GM18868 (cell line): ENCODE measurements around the gene CEP170B.
"Not testable (repeated sequence)": the region's sequence is repeated elsewhere in the genome, so short reads cannot be mapped to it uniquely, and the experiment has no call there.

Experiments
- ATAC-seq: cut with Tn5 transposase; IDR thresholded peaks from one replicate; pipeline ENCODE4 v1.9.1; 2021; ENCODE audit warnings: mild to moderate bottlenecking, moderate library complexity; ENCODE audit not compliant: unreplicated experiment

Gene CEP170B

DNA sequence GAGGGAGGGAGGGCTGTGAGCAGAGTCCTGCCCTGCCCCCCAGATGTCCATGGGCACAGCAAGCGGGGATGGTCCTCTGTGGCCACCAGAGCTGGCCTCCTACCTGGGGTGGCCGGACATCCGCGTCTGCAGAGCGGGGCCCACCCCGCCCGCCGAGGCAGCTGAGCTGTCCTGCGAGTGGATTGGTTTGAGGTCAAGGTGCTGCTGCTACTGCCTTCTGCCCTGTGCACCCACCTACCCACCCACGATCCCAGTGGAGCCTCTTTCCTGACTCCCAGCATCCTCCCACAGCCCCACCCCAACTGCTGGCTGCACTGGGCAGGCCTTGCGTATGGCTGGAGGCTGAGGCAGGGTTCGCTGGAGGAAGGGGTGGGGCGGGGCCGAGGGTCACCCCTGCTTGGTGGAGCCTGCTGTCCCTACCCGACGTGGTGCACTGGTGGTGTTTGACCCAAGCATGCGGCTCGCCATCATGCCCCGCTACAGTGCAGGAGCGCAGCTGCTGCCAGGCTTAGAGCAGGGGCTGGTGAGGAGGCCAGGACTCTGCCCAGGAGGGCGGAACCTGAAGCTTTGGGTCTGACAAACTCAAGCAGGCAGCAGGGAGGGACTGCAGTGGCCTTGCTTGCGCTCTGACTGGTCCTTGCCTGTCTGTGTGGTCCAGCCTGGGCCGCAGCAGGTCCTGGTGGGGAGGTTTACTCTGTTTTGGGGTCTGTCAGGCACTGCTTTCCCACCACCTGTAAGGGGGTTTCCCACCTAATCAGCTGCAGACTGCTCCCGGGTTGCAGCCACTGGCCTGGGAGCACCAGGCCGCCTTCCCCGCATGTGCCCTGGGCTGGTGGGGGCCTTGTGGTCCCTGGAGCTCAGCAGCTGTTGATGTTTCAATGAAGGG, 23.7 kb downstream of the CEP170B start:
- no peak for ATAC-seq

DNA sequence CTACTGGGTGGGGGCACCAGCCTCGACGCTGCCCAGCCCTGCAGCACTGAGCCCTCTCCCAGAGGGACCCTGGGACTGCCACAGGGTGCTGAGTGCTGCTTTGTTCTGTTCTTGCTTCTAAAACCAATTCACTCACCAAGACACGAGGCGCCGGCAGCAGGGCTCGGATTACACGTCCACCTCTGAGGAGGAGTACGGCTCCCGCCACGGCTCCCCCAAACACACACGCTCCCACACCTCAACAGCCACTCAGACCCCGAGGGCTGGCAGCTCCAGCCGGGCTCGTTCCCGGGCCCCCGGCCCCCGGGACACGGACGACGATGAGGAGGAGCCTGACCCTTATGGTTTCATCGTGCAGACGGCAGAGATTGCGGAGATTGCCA, 24.3 kb downstream of the CEP170B start:
- no peak for ATAC-seq

DNA sequence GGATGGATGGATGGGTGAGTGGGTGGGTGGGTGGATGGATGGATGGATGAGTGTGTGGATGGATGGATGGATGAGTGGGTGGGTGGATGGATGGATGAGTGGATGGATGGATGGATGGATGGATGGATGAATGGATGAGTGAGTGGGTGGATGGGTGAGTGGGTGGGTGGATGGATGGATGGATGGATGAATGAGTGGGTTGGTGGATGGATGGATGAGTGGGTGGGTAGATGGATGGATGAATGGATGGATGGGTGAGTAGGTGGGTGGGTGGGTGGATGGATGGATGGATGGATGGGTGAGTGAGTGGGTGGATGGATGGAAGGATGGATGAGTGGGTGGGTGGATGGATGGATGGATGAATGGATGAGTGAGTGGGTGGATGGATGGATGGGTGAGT, 25.2 kb downstream of the CEP170B start:
- ATAC-seq, result not testable (repeated sequence)

DNA sequence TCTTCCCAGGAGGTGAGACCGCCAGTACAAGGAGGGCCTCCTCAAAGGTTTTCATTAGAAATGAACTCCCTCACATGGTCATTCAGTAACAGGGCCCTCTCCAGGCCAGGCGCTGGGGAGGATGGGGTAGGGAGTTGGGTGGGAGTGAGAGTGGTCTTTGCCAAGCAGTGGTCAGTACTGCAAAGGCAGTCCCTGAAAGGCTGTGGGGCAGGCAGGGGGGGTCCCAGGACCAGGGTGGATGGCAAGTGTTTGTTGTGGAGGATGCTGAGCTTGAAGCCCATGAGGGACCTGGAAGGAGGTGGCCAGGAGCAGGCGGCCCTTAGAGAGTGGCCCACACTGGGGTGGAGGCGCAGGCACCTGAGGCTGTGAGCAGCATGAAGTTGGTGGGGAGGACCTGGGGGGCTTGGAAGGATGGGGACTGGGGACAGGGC, 26.1 kb downstream of the CEP170B start:
- no peak for ATAC-seq

DNA sequence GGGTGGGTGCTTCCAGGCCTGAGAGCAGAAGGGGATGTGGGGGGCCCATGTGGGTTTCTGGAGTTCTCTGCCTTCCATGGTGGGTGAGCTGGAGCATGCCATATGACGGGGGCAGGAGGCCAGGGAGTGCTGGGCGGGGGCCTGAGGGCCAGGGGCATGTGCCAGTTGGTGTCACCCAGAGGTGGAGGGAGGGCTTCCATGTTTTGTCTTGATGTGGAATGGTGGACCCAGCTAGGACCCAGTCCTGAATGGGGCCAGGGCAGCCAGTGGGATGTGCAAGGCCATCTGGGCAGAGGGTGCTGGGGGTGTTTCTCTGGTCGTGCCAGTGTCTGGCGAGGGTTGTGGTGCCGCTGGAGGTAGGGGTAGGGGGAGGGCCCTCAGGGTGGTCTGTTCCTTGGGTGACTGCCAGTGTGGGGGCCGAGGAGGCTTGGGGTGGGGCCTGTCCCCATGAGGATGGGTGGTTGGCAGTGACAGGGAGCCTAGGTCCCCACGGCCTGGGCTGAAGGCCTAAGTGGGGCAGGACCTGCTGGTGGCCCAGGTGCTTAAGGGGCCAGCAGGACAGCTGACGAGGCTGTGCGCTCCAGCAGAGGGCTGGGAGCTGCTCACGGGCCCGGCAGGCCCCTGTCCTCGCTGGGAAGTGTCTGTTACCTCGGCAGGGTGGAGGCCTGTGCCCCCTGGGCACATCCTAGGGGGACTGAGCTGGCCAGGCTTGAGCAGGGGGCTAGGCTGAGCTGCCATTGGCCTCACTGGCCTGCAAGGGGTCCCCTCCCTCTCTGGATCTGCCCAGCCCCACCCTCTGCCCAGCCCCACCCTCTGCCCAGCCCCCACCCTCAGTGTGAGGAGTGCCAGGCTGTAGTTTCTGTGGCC, 26.8 kb downstream of the CEP170B start:
- no peak for ATAC-seq

DNA sequence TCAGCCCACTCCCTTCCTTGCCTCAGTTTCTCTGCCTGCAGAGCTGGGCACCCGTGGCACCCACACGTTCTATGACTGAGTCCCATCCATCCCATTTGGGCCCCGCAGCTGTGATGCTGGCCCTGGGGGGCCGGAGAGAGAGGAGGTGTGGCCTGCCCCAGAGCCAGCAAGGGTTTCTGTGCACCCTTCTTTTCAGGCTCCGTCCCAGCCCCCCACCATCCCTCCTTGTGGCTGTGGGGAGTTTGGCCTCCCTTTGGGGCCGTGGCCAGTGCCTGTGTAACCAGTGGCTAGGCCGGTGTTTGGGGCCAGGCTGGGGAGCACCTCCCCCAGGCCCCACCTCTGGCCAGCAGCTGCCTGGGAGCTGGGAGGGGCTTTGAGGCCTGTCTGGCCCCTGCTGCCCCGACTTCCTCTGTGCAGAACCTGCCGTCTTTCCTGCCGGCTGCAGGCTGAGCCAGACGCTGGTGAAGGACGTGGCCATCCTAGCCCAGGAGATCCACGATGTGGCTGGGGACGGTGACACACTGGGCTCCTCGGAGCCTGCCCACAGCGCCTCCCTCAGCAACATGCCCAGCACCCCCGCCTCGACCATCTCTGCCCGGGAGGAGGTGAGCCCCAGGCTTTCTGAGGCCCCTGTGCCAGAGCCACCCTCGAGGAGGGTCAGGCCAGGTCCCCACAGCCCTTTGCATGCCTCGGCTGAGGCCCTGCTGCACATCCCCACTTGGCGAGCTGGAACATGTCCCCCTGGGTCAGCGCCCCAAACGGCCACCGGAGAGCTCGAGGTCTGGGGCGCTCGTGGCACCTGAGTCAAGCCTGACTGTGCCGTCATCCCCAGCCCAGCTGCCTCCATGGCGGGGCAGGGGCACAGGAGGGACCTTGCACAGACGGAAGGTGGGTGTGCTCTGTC, 27.7 kb downstream of the CEP170B start:
- no peak for ATAC-seq

DNA sequence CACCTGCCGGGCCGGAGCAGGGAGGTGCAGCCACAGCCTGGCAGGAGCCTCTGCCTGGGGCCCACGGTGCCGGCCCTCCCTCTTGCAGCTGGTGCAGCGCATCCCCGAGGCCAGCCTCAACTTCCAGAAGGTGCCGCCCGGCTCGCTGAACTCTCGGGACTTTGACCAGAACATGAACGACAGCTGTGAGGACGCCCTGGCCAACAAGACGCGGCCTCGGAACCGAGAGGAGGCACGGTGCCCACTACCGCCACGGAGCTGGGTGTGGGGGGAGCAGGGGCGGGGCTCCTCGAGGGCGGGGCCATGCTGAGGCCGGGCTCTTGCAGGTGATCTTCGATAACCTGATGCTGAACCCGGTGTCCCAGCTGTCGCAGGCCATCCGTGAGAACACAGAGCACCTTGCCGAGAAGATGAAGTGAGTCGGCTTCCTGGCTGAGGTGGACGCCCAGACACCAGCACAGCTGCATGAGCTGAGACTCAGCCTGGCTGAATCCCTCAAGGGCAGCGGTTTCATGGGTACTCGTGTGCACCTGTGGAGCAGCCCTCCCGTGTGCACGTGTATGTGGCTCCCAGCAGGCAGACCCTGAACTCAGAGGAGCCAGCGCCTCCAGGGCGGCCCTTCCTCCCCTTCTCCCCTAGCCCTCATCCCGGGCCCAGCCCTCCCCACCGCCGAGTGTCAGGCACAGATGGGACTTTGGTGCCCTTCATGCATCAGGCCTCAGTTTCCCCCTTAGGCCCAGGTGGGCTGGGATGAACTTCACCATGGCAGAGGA, 28.6 kb downstream of the CEP170B start:
- no peak for ATAC-seq

DNA sequence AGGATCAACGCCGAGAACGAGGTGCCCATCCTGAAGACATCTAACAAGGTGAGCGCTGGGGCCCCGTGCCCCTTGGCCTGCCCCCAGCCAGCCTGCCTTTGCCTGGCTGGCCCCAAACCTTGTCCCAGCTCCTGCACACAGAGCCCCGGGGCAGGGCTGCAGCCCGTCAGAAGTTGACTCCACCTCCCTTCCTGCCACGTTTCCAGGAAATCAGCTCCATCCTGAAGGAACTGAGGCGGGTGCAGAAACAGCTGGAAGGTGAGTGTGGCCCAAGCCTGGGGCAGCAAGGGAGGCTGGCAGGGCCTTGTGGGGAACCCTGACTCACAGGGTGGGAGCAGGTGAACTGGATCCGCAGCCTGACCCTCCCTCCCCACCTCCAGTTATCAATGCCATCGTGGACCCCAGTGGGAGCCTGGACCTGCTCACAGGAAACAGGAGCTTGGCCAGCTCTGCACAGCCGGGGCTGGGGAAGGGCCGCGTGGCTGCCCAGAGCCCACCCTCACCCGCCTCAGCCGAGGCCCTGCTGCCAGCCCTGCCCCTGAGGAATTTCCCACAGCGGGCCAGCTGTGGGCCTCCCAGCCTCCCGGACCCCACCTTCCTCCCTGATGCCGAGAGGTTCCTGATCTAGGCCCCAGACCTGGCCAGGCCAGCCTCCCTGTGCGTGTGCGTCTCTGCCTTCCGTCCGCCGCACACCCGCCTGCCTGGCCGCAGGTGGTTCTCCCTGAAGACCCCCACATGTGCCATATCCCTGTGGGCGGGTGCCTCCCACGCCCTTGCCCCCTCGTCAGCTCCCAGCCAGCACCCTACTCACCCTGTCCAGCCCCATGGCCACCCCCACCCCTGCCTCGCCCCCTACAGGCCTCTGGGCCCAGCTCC, 29.5 kb downstream of the CEP170B start:
- ATAC-seq, result no peak

DNA sequence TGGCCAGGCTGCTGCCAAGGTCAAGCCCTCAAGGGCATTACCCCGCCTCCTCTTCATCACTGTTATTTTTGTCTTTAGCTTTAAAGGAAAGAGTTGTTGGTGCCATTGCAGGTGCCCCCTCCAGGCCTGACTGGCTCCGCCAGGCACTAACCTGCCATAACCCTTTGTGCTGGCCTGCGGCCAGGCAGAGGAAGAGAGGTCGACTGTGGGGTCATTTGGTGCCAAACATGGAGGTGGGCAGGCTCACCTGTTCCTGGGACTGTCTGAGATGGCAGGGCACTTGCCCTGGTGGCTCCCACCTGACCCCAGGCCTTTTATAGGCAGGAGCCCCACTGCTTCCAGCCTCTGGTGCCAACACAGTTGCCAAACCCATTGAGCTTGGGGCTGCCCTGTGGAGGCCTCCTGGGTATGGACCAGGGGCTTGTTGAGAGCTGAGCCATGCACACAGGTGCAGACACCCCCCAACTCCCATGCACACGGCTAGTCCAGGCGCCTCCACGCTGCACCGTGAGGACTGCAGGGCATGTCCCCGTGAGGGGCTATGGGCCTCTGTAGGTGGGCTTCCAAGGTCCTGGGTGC, 30.2 kb downstream of the CEP170B start:
- ATAC-seq, result no peak

DNA sequence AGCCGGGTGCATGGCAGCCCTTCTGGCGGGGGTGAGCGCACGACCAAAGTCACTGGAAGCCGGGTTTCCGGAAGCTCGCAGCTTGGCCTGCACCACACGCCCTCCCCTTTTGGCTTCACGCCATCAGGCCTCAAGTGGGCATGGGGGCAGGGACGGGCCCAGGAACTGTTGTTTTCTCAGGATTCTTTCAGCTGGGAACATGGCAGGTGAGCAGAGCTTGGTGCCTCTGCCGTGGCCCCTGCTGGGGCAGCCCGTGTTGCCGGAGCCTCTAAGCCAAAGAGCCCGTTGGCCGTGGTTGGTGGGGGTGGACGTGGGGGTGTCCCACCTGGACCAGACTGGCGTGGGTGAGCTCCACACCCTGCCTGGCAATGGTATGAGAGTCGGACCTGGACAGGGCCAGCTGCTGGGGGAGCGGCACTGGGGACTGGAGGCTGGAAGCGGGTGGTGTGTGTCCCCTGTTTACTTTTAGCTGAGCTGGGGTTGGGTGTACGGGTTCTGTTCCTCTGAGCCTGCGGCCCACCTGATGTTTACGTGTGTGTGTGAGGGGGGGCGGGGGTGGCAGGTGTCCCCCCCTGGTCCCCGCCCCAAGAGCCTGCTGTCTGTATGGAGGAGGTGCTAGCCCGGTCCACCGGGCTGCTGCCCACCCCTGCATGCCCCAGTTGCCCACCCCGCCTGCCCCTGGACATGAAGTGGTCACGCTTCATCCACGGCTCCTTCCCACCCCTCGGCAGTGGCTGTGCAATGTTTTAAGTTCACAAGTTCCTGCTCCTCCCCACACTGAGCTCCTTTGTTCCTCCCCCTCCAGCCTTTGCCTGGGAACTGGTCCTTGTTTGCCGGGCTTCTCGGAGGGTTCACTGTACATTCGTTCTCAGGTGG, 31.0 kb downstream of the CEP170B start:
- ATAC-seq, result no peak

DNA sequence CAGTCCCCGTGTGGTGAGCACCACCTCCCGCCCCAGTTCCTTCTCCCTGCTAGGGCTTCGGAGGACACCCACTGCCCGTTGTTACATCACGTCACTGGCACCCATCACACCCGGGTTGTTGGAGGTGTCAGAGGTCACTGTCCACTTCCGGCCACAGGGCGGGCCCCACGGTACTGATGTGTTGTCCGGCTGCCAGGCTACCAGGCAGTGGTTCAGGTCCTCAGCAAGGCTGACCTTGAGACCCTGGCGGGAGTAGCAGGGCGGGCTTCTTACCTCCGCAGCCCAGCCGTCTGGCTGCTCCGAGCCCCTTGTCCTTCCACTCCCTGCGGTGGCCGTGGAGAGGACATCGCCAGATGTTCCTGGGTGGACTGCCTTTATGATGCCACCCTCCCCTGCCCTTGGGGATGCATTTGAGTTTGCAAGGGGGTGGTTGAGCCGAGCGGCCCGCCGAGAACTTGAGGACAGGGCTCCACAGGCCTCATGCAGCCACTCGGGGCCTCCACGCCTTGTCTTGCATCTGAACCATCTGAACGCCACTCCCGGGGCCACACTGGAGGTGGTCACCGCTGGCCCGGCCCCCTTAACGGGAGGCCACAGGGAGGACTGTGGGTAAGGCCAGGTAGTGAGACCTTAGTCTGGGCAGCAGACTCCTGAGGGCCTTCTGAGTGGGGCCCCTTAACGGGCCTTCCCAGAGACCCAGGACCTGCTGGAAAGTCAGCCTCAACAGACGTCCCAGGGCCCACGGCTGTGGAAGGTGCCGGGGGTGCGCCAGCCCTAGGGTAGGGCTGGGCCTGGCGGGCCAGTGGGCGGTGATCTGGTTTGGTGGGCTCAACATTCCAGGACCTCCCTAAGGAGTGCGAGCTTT, 32.5 kb downstream of the CEP170B start:
- ATAC-seq, result no peak

DNA sequence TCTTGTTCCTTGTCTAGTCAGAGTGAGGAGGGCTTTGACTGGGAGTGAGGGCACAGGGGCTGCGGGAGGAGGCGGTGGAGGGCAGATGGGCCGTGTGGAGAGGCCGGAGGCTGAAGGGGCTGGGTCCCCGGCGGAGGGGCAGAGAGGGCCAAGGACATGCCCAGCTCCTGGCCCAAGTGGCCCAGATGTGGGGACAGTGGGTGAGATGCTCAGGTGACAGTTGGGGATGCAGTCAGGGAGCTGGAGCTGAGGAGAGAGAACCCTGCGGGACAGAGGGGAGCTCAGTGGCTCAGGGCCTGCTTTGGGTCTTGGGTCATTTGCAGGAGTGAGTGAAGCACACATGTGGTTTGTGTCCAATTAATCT, 33.1 kb downstream of the CEP170B start:
- no peak for ATAC-seq

DNA sequence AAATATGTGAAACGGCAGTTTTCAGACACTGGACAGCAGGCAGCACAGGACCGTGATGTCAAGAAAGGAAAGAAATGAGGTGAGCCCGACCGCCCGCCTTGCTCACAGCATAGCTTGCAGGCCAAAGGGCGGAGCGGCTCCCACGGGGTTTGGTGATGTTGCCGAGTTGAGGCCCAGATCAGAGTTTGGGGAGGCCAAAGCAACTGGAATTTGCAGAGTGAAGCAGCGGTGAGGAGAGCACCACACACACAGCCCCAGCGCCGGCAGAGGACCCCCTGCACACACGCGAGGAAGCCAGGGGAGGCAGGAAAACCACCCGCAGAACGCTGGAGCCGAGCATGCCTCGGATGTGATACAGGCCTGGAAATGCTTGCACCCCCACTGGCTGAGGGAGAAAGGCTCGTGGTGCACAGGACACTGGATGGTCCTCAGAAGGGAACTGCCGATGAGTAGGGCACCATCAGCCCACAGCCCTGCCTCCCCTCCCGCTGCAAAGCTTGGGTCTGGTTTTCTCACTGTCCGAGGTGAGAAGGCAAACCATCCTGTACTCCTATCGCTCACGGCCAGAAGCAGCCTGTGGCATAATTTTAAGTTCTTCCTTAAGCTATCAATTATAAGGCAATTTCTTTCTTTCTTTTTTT, 33.9 kb downstream of the CEP170B start:
- ATAC-seq, result no peak

DNA sequence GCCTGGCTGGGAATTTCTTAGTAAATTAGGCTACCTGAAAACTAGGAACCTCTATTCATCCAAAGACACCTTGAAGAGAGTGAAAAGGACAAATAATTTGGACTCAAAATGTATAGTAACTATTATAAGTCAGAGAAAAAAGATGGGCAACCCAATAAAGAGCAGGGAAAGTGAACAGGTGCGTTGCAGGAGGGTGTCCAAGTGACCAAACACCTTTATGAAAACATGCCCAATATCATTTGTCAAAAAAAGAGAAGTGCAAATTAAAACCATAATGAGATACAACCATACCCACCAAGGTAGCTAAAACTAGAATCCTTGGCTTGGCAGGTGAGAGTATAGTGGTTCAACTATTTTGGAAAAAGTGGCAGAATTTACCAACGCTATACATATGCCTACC, 34.7 kb downstream of the CEP170B start:
- no peak for ATAC-seq

DNA sequence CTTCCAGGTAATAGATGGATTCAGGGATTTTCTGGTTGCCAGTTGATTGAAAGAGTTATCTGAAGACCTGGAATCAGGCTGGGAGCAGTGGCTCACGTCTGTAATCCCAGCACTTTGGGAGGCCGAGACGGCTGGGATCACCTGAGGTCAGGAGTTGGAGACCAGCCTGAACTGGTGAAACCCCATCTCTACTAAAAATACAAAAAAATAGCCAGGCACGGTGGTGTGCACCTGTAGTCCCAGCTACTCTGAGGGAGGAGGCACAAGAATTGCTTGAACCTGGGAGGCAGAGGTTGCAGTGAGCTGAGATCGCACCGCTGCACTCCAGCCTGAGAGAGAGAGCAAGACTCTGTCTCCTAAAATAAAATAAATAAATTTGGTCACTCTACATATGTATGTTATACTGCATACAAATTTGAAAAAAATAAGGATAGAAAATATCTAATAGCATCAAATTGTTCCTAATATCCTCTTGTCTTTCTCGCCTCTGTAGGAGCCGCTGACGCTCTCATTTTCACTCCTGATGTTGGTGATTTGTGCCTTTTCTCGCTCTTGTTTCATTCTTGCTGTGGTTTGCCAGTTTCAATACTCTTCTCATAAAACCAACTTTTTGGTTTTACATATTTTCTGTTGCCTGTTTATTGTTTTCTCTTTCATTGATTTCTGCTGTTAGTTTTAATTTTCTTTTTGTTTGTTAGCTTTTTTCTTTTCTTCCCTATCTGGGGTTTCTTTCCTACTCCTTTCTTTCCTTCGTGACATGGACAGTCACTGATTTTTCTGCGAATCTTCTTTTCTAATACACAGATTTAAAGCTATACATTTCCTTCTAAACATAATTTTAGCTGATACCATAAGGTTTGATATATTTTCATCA, 35.8 kb downstream of the CEP170B start:
- ATAC-seq, result no peak

DNA sequence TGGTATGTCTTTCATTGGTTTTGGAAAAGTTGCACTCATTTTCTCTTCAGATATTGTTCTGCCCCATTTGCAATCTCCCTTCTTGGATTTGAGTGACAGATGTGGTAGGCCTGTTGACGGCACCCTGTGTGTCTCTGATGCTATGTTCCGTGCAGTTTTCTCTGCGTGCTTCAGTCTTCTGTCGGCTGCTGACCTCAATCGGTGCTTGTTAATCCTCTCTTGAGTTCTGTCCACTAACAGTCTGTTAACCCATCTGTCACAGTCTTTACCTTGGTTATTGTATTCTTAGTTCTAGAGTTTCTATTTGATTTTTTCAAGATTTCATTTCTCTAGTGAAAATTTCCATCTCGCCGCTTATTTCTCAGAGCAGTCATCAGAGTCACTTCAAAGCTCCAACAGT, 38.9 kb downstream of the CEP170B start:
- ATAC-seq, result no peak
